HepG2 (cell line): Measurements from ENCODE around the gene LRPPRC. TPM values are rescaled to one million over a fixed set of nuclear protein-coding genes. Genes with fewer than 3 reads are reported as not detected.

Source experiments
- CEBPB ChIP-seq: IDR thresholded peaks from 2 replicates; pipeline ENCODE4 v1.6.1; 2011; ENCODE audit warnings: low read depth, low read length, improper control_type of control experiment, borderline replicate concordance
- GABPB1 ChIP-seq: IDR thresholded peaks from 2 replicates; pipeline ENCODE4 v1.6.1; 2016; ENCODE audit warnings: mild to moderate bottlenecking, missing genetic modification reagents, moderate library complexity, missing compliant biosample characterization
- GTF3A ChIP-seq: sonication (generic); formaldehyde crosslinking; conservative IDR thresholded peaks from 2 replicates; pipeline ENCODE4 v1.4.0; 2020; ENCODE audit warnings: mild to moderate bottlenecking, missing genetic modification reagents
- RXRA ChIP-seq: sonication (generic); formaldehyde crosslinking; IDR thresholded peaks from 2 replicates; pipeline ENCODE4 v1.5.1; 2020; ENCODE audit warnings: missing genetic modification reagents
- SMAD1 ChIP-seq: sonication (generic); formaldehyde crosslinking; IDR thresholded peaks from 2 replicates; pipeline ENCODE4 v1.4.0; 2020; ENCODE audit warnings: missing genetic modification reagents, low read depth, mild to moderate bottlenecking, borderline replicate concordance
- SMAD9 ChIP-seq: sonication (generic); formaldehyde crosslinking; IDR thresholded peaks from 2 replicates; pipeline ENCODE4 v1.5.1; 2020; ENCODE audit warnings: mild to moderate bottlenecking, missing genetic modification reagents
- ZFX ChIP-seq: sonication (generic); formaldehyde crosslinking; IDR thresholded peaks from 2 replicates; pipeline ENCODE4 v1.4.0; 2020; ENCODE audit warnings: mild to moderate bottlenecking, low read depth, missing genetic modification reagents, moderate library complexity
- ZNF143 ChIP-seq: sonication (generic); formaldehyde crosslinking; IDR thresholded peaks from 2 replicates; pipeline ENCODE4 v1.4.0; 2020; ENCODE audit warnings: missing genetic modification reagents
- ZNF484 ChIP-seq: sonication (generic); formaldehyde crosslinking; IDR thresholded peaks from 2 replicates; pipeline ENCODE4 v1.5.1; 2020; ENCODE audit warnings: mild to moderate bottlenecking, low read depth, missing genetic modification reagents, borderline replicate concordance
- polyA plus RNA-seq, 8 experiments: library from polyadenylated mRNA; depleted of rRNA in 3 of 8; stranded (reverse) in 7 of 8; unstranded in 1 of 8; fragments of >200 nt; fragmentation: Illumina TruSeq in 4 of 8; extraction: Trizol in 4 of 8; gene quantifications; 2 replicates each; pipeline versions ENCODE4 v1.2.1 to v1.2.3, GENCODE V29; 2011 to 2016; ENCODE audit warnings: low read depth in 4 of 8, missing spikeins in 1 of 8, mixed read lengths in 1 of 8; ENCODE audit not compliant: insufficient read depth in 1 of 8
- total RNA-seq, 5 experiments: library from RNA; depleted of rRNA; stranded (reverse); fragments of >200 nt; fragmentation: Illumina TruSeq; extraction: Trizol; gene quantifications; 2 replicates each; pipeline ENCODE4 v1.2.3, GENCODE V29; 2016; ENCODE audit warnings: low read depth in 1 of 5
- TF ChIP-seq, protein P1 (sequence below): sonication (generic); formaldehyde crosslinking; IDR thresholded peaks from 2 replicates; pipeline ENCODE4 v1.4.0; 2020; ENCODE audit warnings: missing genetic modification reagents, borderline replicate concordance
- TF ChIP-seq, protein P2 (sequence below): sonication (generic); formaldehyde crosslinking; IDR thresholded peaks from 2 replicates; pipeline ENCODE4 v1.5.1; 2020; ENCODE audit warnings: mild to moderate bottlenecking, missing genetic modification reagents, borderline replicate concordance
- TF ChIP-seq, protein P3 (sequence below): sonication (generic); formaldehyde crosslinking; IDR thresholded peaks from 2 replicates; pipeline ENCODE4 v1.4.0; 2020; ENCODE audit warnings: missing genetic modification reagents, low read depth, mild to moderate bottlenecking, borderline replicate concordance
- TF ChIP-seq, protein P4 (sequence below): sonication (generic); formaldehyde crosslinking; IDR thresholded peaks from 2 replicates; pipeline ENCODE4 v1.5.1; 2020; ENCODE audit warnings: mild to moderate bottlenecking, moderate library complexity, missing genetic modification reagents
- TF ChIP-seq, protein P5 (sequence below): sonication (generic); formaldehyde crosslinking; IDR thresholded peaks from 2 replicates; pipeline ENCODE4 v1.4.0; 2020; ENCODE audit warnings: mild to moderate bottlenecking, low read depth, missing genetic modification reagents

Gene LRPPRC
- total and polyA plus RNA-seq, 2 of the 13 experiments (the other 11 are each of a cell fraction or from before 2014, with no cell fraction given): 117 to 167 TPM

DNA sequence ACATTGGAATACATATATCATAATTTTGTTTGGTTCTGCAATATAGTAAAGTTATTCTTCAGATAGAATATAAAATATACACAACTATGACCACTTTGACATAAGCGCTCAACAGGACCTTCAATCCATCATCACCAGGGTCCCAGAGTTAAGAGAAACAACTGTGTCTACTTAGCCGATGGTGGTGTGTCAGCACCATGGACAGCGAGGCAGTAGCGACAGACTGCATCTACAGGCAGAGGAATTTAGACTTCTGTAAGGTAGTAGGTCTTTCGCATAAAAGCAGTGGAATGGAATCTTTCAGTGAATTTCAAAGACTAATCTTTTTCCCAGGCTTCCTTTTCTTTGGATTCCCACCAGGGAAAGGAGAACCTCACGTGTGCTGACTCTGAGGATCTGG, 20.5 kb upstream of the LRPPRC start (continued):
- TF ChIP-seq, protein P1, sequence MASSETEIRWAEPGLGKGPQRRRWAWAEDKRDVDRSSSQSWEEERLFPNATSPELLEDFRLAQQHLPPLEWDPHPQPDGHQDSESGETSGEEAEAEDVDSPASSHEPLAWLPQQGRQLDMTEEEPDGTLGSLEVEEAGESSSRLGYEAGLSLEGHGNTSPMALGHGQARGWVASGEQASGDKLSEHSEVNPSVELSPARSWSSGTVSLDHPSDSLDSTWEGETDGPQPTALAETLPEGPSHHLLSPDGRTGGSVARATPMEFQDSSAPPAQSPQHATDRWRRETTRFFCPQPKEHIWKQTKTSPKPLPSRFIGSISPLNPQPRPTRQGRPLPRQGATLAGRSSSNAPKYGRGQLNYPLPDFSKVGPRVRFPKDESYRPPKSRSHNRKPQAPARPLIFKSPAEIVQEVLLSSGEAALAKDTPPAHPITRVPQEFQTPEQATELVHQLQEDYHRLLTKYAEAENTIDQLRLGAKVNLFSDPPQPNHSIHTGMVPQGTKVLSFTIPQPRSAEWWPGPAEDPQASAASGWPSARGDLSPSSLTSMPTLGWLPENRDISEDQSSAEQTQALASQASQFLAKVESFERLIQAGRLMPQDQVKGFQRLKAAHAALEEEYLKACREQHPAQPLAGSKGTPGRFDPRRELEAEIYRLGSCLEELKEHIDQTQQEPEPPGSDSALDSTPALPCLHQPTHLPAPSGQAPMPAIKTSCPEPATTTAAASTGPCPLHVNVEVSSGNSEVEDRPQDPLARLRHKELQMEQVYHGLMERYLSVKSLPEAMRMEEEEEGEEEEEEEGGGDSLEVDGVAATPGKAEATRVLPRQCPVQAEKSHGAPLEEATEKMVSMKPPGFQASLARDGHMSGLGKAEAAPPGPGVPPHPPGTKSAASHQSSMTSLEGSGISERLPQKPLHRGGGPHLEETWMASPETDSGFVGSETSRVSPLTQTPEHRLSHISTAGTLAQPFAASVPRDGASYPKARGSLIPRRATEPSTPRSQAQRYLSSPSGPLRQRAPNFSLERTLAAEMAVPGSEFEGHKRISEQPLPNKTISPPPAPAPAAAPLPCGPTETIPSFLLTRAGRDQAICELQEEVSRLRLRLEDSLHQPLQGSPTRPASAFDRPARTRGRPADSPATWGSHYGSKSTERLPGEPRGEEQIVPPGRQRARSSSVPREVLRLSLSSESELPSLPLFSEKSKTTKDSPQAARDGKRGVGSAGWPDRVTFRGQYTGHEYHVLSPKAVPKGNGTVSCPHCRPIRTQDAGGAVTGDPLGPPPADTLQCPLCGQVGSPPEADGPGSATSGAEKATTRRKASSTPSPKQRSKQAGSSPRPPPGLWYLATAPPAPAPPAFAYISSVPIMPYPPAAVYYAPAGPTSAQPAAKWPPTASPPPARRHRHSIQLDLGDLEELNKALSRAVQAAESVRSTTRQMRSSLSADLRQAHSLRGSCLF: peak; percentile 91
- TF ChIP-seq ZFX (CRISPR knock-in tag) (no peak), SMAD9 (CRISPR knock-in tag) (no peak), SMAD1 (no peak), CEBPB (no peak), ZNF143 (no peak), GTF3A (CRISPR knock-in tag) (no peak), ZNF484 (CRISPR knock-in tag) (no peak; the same call in 1 of the 2 replicates), GABPB1 (CRISPR knock-in tag) (no peak; the same call in 1 of the 2 replicates), RXRA (CRISPR knock-in tag) (no peak)
- TF ChIP-seq, protein P2, sequence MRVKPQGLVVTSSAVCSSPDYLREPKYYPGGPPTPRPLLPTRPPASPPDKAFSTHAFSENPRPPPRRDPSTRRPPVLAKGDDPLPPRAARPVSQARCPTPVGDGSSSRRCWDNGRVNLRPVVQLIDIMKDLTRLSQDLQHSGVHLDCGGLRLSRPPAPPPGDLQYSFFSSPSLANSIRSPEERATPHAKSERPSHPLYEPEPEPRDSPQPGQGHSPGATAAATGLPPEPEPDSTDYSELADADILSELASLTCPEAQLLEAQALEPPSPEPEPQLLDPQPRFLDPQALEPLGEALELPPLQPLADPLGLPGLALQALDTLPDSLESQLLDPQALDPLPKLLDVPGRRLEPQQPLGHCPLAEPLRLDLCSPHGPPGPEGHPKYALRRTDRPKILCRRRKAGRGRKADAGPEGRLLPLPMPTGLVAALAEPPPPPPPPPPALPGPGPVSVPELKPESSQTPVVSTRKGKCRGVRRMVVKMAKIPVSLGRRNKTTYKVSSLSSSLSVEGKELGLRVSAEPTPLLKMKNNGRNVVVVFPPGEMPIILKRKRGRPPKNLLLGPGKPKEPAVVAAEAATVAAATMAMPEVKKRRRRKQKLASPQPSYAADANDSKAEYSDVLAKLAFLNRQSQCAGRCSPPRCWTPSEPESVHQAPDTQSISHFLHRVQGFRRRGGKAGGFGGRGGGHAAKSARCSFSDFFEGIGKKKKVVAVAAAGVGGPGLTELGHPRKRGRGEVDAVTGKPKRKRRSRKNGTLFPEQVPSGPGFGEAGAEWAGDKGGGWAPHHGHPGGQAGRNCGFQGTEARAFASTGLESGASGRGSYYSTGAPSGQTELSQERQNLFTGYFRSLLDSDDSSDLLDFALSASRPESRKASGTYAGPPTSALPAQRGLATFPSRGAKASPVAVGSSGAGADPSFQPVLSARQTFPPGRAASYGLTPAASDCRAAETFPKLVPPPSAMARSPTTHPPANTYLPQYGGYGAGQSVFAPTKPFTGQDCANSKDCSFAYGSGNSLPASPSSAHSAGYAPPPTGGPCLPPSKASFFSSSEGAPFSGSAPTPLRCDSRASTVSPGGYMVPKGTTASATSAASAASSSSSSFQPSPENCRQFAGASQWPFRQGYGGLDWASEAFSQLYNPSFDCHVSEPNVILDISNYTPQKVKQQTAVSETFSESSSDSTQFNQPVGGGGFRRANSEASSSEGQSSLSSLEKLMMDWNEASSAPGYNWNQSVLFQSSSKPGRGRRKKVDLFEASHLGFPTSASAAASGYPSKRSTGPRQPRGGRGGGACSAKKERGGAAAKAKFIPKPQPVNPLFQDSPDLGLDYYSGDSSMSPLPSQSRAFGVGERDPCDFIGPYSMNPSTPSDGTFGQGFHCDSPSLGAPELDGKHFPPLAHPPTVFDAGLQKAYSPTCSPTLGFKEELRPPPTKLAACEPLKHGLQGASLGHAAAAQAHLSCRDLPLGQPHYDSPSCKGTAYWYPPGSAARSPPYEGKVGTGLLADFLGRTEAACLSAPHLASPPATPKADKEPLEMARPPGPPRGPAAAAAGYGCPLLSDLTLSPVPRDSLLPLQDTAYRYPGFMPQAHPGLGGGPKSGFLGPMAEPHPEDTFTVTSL (CRISPR knock-in tag): no peak
- TF ChIP-seq, protein P3, sequence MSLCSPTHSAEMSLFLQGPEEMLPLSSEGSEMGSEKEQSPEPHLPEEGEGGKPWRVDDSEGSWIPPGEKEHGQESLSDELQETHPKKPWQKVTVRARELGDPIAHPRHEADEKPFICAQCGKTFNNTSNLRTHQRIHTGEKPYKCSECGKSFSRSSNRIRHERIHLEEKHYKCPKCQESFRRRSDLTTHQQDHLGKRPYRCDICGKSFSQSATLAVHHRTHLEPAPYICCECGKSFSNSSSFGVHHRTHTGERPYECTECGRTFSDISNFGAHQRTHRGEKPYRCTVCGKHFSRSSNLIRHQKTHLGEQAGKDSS (CRISPR knock-in tag): no peak
- TF ChIP-seq, protein P4, sequence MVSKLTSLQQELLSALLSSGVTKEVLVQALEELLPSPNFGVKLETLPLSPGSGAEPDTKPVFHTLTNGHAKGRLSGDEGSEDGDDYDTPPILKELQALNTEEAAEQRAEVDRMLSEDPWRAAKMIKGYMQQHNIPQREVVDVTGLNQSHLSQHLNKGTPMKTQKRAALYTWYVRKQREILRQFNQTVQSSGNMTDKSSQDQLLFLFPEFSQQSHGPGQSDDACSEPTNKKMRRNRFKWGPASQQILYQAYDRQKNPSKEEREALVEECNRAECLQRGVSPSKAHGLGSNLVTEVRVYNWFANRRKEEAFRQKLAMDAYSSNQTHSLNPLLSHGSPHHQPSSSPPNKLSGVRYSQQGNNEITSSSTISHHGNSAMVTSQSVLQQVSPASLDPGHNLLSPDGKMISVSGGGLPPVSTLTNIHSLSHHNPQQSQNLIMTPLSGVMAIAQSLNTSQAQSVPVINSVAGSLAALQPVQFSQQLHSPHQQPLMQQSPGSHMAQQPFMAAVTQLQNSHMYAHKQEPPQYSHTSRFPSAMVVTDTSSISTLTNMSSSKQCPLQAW (CRISPR knock-in tag): no peak
- TF ChIP-seq, protein P5, sequence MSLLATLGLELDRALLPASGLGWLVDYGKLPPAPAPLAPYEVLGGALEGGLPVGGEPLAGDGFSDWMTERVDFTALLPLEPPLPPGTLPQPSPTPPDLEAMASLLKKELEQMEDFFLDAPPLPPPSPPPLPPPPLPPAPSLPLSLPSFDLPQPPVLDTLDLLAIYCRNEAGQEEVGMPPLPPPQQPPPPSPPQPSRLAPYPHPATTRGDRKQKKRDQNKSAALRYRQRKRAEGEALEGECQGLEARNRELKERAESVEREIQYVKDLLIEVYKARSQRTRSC (CRISPR knock-in tag): peak; percentile 39; the same call in 1 of the 2 replicates
